Measurements from ENCODE around the gene LRRC74B. TPM values are rescaled to one million over a fixed set of nuclear protein-coding genes. Genes with fewer than 3 reads are reported as not detected.

LRRC74B gene
- total and polyA plus RNA-seq, 12 donors, result not detected

DNA sequence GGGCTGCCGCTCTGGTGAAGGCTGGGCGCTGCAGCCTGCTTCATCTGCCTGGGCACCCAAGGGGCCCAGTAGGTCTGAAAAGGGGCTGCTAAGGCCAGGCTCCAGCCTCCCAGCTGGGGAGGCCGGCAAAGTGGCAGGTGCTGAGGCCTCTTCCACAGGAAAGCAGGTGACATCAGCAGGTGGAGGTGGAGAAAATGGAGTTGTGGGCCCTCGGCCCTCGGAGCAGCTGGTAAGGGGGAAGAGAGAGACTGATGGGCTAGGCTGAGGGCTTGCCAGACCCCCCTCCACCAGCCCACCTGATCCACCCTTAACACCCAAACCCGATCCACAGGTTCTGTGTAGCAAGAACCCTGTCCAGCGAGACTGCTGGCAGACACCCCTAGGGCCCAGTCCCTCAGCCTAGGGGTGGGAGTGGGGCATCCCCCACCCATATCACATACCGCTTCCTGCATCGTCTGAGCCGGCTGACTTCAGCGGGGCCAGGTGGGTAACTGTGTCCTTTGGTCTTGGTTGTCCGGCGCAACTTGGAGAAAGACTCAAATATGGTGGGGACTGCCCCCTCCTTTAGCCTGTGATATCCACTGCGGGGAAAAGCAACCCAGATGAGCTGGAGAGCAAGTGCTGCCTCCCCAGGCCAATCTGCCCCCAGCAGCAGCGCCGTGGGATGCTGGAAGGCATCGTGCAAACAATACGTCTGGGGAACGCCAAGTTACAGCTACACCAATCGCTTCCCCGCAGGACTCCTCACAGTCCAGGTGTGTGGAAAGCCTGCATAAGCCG lies 45.3 kb upstream of the LRRC74B start:
- ATAC-seq (no peak), DNase-seq (no peak)
- H3K27ac ChIP-seq, result peak overlapping the region in 8 of 10 donors; percentile 92 to 99 (median 98)
- 59 to 60% methylated on average over 21 to 22 of the region's 22 CpGs for WGBS, 2 donors
- peak overlapping the region; percentile 54 to 82 (median 73) for H3K4me3 ChIP-seq
- no peaks in the 10 kb centered on the region for H3K27me3 ChIP-seq
- intact Hi-C loops (cut with DNase I), result loop anchor here in 4 of 10 donors (2.0 to 10.0 kb wide), 4 partner anchors 18 to 116 kb away; partner anchors contain the start of genes LZTR1 (in 2 of the 4), CRKL (in 1 of the 4) and LRRC74B (in 1 of the 4)
- TF ChIP-seq, protein P1, sequence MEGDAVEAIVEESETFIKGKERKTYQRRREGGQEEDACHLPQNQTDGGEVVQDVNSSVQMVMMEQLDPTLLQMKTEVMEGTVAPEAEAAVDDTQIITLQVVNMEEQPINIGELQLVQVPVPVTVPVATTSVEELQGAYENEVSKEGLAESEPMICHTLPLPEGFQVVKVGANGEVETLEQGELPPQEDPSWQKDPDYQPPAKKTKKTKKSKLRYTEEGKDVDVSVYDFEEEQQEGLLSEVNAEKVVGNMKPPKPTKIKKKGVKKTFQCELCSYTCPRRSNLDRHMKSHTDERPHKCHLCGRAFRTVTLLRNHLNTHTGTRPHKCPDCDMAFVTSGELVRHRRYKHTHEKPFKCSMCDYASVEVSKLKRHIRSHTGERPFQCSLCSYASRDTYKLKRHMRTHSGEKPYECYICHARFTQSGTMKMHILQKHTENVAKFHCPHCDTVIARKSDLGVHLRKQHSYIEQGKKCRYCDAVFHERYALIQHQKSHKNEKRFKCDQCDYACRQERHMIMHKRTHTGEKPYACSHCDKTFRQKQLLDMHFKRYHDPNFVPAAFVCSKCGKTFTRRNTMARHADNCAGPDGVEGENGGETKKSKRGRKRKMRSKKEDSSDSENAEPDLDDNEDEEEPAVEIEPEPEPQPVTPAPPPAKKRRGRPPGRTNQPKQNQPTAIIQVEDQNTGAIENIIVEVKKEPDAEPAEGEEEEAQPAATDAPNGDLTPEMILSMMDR (IDR thresholded peaks at IDR 0.05), result no peak
- peaks cover 0 to 51% (median 29%) of the 10 kb centered on the region in 9 donors for H3K36me3 ChIP-seq
- H3K9me3 ChIP-seq, result no peaks in the 10 kb centered on the region
- H3K4me1 ChIP-seq, result peaks cover 15 to 39% (median 33%) of the 10 kb centered on the region in 9 donors

DNA sequence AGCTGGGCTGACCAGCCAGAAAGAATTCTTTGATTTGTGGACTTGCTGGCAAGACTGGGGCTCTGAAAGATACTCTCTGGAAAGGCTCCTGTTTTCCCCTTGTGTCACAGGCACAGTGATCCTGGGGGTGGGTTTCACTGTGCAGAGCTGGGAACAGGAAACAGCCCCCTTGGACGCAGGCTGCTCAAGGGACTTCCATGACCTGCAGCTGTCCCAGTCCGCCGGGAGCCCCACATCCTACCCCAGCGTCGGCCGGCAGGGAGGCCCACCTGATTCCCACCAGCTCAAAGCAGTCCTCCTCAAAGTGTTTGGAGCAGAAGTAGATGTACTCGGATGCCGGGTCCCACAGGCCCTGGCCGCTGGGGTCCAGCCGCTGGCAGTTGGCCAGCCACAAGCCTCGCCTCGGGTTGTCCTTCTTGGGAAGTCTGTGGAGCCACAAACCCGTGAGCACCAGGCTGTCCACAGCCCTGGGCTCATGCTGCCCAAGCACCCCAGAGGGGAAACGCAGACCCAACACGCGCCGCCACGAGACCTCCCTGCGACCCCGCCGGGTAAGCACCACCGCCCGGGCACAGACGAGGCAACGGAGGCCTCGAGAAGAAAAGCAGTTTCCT lies 44.7 kb upstream of the LRRC74B start:
- Histone ChIP-seq H3K27ac (peak overlapping the region; percentile 92 to 99 (median 98)), H3K4me1 (peaks cover 15 to 39% (median 33%) of the 10 kb centered on the region in 9 donors), H3K27me3 (no peaks in the 10 kb centered on the region), H3K9me3 (no peaks in the 10 kb centered on the region), H3K36me3 (peaks cover 0 to 44% (median 26%) of the 10 kb centered on the region in 9 donors), H3K4me3 (peak overlapping the region; percentile 54 to 82 (median 73))
- intact Hi-C loops (cut with DNase I), result loop anchor here in 4 of 10 donors (2.0 to 10.0 kb wide), 4 partner anchors 18 to 116 kb away; partner anchors contain the start of genes LZTR1 (in 2 of the 4), CRKL (in 1 of the 4) and LRRC74B (in 1 of the 4)
- no peak for DNase-seq
- TF ChIP-seq, protein P1 (IDR thresholded peaks at IDR 0.05), result no peak
- 2% methylated on average over 26 of the region's 26 CpGs for WGBS, 2 donors
- peak in 5 of 8 donors; percentile 0 to 27 (median 7) for ATAC-seq

DNA sequence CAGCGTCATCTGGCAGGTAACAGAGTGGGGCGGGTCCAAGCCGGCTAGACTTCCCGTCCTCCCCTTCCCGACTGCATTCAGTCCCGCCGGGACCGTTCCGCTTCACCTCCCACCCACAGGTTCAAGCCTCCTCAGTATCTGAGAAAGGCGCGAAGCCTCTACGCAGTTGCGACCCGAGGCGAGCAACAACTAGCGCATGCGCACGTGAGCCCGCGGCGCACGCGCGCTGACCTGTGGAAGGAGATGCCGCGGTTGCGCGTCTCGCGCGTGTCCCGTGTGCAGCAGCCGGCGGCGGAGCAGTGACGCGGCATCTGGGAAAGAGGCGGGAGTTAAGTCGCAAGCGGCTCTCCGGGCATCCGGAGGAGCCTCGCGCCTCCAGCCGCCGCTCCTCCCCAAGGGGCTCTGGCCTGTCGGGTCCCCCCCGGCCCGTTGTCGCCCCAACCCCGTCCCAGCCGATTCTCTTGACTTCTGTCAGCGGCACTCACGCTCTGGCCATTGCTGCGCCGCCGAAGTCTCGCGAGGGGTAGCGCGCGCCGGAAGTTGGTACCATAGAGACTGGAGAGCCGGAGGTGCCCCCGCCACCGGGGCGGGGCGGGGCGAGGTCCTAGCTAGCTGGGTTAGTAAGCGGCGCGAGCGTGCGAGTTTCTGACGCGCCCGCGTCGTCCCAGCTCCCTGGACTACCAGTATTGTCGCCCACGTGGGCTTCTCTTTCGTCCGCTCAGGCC lies 44.0 kb upstream of the LRRC74B start, which contains the start of gene THAP7:
Gene THAP7, minus strand, starts transcription at position 518 of the 725 bp plus-strand sequence. Its CDS starts 207 bp downstream, at position 311.
- TF ChIP-seq, protein P1 (IDR thresholded peaks at IDR 0.05), result no peak
- ATAC-seq, result peak; percentile 96 to 98 (median 97)
- WGBS, 2 donors, result 1% methylated on average over 83 of the region's 83 CpGs
- intact Hi-C loops (cut with DNase I), result loop anchor here in 5 of 10 donors (1.0 to 10.0 kb wide), 5 partner anchors 19 to 117 kb away; partner anchors contain the start of genes LZTR1 (in 2 of the 5), CRKL (in 1 of the 5) and LRRC74B (in 1 of the 5)
- DNase-seq, result peak; percentile 96 to 98
- Histone ChIP-seq H3K9me3 (no peaks in the 10 kb centered on the region), H3K27me3 (no peaks in the 10 kb centered on the region), H3K4me3 (peak within 1 kb of the TSS; percentile 54 to 82 (median 73)), H3K27ac (peak within 1 kb of the TSS; percentile 92 to 99 (median 98)), H3K36me3 (peaks cover 0 to 39% (median 21%) of the 10 kb centered on the region in 9 donors), H3K4me1 (peaks cover 15 to 39% (median 33%) of the 10 kb centered on the region in 9 donors)

Data from heart right ventricle (tissue), 16 donors.